HTERT RPE-1 (cell line): Measurements from ENCODE around the gene PLK1.
"Not testable (repeated sequence)": the region's sequence is repeated elsewhere in the genome, so short reads cannot be mapped to it uniquely, and the experiment has no call there.

Experiments used
- in situ Hi-C: fragments of 300-500 bp; cut with MboI; formaldehyde crosslinking; loops from 4 replicates; pipeline ENCODE4 v1.14.3; 2020; ENCODE audit warnings: low sequenced_read_pairs

The PLK1 gene

DNA sequence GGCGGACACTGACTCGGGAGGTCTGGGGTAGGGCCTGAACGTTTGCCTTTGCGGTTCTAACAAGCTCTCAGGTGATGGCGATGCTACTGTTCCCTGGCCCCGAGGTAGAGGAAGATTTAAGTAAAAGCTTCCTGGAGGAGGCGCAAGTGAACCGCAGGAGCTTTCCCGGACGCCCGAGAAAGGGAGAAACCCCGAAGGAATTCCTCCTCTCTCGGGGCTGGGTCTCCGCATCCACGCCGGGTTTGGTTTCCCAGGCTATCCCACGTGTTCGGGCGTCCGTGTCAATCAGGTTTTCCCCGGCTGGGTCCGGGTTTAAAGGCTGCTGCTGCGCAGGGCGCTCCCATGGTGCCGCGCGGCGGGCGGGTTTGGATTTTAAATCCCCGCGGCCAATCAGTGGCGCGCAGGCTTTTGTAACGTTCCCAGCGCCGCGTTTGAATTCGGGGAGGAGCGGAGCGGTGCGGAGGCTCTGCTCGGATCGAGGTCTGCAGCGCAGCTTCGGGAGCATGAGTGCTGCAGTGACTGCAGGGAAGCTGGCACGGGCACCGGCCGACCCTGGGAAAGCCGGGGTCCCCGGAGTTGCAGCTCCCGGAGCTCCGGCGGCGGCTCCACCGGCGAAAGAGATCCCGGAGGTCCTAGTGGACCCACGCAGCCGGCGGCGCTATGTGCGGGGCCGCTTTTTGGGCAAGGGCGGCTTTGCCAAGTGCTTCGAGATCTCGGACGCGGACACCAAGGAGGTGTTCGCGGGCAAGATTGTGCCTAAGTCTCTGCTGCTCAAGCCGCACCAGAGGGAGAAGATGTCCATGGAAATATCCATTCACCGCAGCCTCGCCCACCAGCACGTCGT, at the start of gene PLK1:
Gene PLK1 (plus strand): TSS at position 460 of the 844 bp plus-strand sequence. CDS start 44 bp downstream, at position 504.
- in situ Hi-C loops, result no loop called here

DNA sequence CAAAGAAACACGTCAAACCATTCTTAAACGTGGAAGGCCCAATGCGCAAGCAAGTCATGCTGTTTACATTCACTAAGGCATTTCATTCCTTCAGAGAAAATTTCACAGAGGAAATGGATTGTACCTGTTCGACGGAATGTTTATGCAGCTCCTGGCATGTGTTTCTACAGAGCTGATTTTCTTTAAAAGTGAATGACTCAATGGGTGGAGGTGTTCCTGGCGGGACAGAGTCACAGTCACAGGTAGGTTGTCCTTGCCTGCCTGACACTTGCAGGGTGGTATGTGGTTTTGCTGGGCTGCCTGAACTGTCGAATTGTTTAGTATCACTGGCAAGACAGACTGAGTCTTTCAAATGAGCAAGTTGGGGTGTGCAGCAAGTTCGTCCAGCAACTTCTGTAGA, 49.2 kb upstream of the PLK1 start:
- in situ Hi-C loops, result no loop called here

DNA sequence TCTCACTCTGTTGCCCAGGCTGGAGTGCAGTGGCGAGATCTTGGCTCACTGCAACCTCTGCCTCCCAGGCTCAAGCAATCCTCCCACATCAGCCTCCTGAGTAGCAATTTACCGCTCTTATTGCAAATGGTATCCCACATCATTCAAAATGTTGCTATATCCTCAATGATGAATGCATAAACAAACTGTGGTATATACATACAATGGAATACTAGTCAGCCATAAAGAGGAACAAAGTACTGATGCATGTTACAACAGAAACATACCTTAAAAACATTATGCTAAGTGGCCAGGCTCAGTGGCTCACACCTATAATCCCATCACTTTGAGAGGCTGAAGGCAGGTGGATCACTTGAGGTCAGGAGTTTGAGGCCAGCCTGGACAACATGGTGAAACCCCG, 46.8 kb upstream of the PLK1 start:
- in situ Hi-C loops, result not testable (repeated sequence)

DNA sequence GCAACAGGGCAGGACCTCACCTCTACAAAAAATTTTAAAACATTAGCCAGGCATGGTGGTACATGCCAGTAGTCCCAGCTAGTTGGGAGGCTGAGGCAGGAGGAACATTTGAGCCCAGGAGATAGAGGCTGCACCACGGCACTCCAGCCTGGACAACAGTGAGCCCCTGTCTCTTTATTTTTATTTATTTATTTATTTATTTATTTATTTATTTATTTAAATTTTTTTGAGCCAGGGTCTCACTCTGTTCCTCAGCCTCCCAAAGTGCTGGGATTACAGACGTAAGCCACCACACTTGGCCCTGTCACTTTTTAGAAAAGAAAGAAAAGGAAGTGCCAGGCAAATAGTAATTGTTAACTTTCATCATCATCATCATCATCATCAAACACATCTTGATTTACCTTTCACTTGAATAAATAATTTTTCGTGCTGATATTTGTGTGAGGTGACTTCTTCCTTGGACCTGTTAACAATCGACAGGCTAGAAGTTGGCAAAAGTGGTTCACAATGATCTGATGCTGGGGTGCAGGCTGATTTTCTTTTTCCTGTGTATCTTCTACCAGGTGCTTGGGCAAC, 44.1 kb upstream of the PLK1 start:
- in situ Hi-C loops, result no loop called here

DNA sequence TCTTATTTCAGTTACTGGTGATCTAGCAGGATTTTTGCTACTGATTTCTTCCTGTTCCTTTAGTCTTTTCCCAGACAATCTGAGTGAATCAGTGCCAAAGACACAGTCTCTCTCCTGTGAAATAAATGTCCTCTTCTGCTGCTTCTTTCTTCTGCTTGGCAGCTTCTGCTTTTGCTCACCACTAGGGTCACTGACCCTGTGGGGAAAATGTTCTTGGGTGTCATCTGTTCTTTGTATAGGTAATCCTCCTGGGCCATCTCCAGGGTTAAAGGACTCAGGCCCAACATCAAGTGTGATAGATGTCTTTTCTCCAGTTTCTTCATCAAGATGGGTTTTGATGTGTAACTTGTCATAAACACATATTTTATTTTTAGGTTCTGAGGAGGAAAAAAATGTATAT, 42.7 kb upstream of the PLK1 start:
- in situ Hi-C loops, result no loop called here

DNA sequence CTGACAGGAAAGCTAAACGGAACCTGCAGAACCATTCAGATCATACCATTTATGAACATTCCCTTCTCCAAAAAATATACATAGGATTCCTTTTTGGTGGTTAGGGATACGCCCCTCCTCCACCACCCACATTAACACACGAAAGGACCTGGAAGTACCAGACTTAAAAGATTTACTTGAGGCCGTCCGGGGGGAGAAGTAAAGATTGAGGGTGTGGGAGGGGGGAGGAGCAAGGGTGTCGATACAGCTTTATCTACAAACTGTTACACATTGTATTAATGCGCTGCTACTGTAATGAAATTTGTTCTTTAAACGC, 38.1 kb upstream of the PLK1 start:
- in situ Hi-C loops, result no loop called here

DNA sequence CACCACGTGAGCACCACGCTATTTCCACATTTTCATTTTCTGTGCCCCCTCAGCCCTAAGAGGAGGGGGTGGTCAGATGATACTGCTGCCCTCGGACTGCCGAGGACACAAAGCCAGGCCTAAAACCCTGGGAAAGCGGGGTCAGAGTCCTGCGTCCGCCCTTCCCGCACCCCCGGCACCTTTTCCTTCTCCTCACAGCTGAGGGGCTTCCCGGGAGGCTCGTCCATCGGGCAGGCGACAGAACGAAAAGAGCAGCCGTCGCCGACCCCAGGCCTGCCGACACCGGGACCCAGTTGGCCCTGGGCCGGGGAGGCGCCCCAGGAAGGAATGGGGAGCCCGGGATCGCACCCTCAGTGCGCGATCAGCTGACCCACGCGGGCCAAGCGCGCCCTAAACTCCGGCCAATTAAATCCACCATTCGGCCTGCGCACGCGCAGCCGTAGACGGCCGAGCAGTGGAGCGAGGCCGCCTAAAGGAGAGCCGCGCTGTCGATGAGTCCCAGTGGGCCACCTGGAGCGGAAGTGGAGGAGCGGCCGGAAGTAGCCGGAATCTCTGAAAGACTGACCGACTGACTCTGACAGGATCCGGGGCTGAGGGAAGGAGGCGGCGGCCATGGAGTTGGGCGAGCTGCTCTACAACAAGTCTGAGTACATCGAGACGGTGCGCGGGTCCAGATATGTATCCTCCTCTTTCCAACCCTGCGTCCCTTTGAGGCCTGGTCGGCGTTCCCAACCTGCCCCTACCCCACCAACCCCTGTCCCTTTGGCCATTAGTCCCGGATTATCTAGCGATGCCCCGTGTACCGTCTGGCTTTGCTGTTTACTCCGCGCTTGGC, 37.5 kb upstream of the PLK1 start, which contains the start of the genes DCTN5 and PALB2:
Gene DCTN5 (plus strand): TSS at position 536 of the 835 bp plus-strand sequence. CDS start 77 bp downstream, at position 613.
Gene PALB2 (minus strand): TSS at position 380 of the 835 bp plus-strand sequence. CDS start 153 bp downstream, at position 227.
- in situ Hi-C loops, result no loop called here

DNA sequence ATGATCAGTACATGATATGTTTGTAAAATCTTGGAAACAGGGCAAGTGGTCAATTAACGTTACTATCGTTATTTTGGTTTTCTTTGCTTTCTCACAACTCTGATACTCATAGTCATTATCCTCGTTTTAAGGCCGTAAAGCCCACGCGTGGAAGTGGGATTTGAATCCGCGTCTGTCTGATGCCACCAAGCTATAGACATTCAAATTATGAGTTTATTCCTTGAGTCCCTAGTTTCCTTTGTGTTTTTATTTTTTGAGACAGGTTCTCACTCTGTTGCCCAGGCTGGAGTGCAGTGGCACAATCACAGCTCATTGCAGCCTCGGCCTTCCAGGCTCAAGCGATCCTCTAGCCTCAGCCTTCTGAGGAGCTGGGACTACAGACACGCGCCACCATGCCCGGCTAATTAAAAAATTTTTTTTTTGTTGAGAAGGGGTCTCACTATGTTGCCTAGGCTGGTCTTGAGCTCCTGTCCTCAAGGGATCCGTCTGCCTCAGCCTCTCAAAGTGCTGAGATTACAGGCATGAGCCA, 36.4 kb upstream of the PLK1 start:
- in situ Hi-C loops, result no loop called here

DNA sequence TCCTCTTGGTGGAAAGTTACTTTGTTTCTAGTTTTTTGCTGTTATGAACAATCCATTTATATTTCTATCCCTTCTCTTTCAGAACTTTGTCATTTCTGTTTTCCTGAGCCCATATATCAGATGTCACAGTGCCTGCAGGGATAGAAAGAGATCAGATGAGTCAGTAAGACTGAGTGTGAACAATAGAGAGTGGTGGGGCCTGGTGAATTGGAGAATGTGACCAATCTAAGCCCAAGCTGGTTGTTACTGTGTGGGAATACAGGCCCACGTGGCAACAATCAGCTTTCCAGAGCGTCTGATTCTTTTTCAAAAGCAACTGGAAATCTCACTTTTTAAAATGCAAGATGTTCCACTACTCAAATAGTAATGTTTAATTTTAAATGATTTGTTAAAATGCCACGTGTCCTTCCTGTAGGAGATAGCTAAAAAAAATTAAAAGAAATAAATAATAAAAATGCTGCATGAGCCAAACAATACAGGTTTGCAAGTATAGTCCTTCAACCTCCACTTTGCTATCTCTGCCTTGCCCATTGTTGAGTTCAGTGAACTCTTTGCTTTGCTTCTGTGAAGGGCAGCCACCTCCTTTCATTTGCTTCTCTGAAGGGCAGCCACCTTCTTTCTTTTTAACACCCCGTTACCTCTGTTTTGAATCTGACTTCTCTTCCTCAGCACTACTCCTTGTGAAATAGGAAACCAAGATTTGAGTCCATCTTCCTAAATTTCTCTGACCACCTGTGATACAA, 27.8 kb upstream of the PLK1 start:
- in situ Hi-C loops, result no loop called here

DNA sequence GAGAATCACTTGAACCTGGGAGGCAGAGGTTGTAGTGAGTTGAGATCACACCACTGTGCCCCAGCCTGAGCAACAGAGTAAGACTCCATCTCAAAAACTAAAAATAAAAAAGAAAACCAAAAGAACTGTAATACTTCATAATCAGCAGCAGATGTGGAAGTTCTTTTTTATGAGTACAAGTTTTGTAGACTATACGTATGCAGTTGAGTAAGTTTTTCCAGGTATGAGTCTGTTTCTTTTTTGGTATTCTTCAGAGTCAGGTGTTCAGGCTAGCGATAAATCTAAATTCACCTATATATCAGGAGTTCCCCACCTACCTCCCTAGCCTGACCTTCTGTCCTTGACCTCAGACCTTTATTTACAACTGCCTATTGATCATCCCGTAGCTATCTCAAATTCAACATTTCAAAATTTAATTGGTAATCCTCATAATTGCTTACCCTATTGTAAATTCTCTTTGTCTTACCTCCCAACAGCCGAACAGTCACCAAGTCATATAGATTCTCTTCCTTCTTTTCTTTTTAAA, 26.7 kb upstream of the PLK1 start:
- in situ Hi-C loops, result no loop called here

DNA sequence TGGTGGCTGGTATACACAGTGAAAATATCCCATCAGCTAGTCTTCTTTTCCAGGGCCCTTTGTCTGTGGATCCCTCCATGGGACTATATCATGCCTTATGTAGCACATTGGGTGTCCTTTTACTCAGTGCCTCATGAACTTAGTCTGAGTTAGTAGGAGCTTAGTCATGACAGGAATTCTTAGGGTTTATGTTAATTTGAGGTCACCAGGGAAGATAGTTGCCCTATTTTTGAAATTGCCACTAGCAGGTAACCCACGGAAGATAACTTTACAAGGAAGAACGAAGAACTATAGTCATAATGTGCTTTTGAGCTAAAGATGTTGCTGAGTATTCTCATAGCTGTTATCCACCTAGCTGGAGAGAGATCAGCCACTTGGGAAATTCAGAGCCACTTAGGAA, 14.8 kb upstream of the PLK1 start:
- in situ Hi-C loops, result no loop called here

DNA sequence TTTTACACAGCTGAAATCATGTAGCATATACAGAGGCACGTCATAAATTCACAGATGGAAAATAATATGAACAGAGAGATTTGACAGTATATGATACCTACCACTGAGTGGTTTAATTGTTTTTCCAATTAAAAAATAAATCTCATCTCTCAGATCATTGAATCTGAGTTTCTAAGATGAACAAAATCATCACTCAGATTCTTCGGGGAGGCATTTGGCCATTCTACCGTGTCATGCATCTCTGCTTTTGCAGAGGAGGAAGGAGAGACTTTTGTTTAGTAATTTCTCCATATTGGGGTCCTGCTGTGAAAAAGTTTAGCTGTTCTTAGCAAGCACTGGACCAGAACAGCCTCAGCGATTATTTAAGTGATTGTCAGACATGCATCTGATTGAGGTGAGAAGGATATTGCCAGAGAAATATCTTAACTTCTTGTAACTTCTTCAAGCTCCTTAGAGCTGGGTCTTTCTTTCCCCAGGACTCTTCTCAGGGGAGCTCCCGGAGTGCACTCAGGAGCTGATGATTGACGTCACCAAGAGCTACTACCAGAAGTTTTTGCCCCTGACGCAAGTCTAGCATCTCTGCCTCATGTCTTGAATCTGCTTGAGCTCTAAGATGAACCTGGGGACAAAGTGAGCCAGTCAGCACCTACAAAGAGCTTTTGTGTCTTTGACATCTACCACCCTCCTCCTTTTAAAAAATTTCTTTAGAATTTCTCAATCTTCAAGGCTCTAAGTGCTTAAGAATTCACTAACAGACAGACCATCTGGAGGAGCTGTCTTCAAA, 11.9 kb upstream of the PLK1 start:
- in situ Hi-C loops, result no loop called here

DNA sequence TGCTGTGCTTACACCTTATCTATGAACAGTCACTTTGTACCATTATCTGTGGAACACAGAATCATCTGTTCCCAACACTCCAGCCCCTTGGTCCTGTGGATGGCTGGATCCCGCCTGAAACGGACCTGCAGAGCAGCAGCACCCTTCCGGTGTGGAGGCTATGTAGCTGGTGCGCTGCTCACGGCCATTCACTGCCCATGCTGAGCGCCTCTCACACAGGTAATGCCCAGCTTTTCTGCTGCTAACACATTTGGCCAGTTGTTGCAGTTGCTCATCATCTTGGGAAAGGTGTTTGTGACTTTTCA, 11.4 kb upstream of the PLK1 start:
- in situ Hi-C loops, result no loop called here

DNA sequence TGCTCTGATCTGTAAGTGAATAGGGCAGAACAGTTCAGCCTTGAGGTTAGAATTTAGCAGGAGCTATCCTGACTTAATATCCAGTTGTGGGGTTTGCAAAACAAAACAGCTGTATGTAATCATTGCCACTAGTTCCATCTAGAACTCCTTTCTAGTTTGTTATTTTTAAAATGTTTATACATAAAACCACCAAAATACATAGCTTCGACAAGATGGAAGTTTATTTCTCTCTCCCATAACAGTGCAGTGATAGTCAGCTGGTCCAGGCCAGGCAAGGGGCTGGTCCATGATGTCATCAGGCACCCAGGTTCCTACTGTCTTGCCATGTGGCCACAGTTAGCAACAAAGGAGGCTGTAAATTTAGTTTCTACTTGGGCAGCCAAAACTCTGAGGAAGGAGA, 10.5 kb upstream of the PLK1 start:
- in situ Hi-C loops, result no loop called here

DNA sequence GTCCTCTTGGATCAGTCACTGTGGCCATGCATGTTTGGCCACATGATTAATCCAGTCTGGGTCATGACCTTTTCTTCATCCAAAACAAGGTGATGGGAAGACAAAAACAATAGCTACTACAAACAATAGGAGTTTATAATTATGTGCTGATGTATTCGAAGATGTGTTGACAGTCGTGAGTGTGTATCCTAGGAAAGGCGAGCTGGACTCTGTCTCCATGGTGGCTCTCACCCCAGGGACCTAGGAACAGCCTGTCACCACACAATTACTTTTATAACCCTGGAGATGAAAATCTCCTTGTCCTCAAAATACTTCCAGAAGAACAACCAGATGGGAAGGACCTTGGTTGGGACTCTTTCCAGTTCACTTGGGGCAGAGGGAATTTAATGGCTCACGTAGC, 9.8 kb upstream of the PLK1 start:
- in situ Hi-C loops, result no loop called here

DNA sequence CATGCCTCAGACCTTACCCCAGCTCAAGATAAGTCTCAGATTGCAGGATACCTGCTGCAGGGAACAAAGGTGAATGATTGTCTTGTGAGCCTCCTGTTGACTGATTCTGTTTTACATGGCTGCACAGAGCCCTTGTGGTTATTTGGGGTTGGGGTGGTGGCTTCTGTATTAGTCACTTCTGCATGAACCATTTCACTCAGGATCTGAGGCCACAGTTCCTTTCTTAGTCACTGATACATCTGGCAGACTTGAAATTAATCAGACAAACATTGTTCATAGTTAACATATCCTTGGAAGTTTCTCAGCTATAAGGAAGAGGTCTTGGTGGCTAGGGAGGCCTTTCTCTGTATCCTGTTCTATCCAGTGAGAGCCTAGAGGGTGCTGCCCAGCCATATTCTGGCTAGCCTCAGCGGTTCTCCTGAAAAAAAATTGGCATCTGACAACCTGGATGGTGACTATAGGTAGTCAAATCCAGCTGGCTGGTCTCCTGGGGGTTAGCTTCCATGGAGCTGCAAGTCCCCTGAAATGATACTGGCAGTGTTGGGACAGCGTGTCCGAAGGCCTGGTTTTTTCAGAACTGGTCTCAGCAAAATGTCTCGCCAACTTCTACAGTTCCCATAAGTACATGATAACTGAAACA, 8.4 kb upstream of the PLK1 start:
- in situ Hi-C loops, result no loop called here

DNA sequence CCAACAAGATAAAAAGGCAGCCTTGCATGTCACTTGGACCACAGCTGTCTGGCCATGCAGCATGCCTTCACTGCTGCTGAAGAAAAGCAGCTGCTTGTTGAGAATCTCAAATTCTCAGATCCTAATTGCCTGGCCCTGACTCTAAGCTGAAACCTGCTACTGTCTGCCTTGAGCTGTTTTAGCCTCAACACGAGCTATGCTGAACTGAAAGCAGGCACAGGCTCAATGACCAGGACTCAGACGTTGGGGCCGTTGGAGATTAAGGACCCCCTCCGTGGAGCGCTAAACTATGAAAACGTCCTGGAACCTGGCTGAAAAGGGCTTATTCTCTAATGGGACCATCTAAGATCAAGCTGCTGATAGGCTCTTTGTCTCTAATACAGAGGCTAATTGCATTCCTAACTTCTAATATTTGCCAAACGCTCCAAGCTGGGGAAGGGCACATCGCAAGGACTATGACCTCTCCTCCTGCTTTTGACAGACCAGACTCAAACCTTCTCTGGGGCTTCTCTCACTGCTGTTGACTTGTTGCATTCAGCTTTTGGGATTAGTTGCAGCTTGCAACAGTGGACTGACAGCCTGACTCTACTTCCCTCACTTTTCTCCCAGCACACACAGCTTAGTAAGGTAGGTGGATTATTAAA, 4.6 kb upstream of the PLK1 start:
- in situ Hi-C loops, result no loop called here

DNA sequence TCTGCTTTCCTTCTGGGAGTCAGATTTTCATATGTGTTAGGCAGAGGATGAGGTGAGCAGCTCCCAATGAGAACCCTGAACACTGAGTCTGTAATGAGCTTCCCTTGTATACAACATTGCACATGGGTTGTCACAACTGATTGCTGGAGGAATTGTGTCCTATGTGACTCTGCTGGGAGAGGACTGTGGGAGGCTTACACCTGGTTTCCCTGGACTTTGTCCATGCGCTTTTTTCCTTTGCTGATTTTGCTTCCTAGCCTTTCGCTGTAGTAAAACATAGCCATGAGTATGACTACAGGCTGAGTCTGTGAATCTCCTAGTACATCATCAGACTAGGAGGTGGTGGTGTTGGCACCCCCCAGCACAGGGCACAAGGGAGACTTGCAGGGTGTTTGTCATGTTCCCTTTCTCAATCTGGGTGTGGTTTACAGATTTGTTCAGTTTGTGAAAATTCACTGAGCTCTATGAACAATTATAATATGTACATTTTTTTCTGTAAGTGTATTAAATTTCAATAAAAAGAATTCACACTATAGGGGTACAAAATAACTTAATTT, 1.7 kb upstream of the PLK1 start:
- in situ Hi-C loops, result no loop called here
